Cerebellar cortex (tissue), 1 donor: ENCODE measurements around the gene SPECC1L.
A peak's percentile ranks its signal among the peaks of the same experiment; 100 is the strongest.

Experiments used
- DNase-seq: peaks from one replicate; pipeline ENCODE4 v3.0.0-alpha.2; 2015; ENCODE audit warnings: low spot score

Gene SPECC1L

DNA sequence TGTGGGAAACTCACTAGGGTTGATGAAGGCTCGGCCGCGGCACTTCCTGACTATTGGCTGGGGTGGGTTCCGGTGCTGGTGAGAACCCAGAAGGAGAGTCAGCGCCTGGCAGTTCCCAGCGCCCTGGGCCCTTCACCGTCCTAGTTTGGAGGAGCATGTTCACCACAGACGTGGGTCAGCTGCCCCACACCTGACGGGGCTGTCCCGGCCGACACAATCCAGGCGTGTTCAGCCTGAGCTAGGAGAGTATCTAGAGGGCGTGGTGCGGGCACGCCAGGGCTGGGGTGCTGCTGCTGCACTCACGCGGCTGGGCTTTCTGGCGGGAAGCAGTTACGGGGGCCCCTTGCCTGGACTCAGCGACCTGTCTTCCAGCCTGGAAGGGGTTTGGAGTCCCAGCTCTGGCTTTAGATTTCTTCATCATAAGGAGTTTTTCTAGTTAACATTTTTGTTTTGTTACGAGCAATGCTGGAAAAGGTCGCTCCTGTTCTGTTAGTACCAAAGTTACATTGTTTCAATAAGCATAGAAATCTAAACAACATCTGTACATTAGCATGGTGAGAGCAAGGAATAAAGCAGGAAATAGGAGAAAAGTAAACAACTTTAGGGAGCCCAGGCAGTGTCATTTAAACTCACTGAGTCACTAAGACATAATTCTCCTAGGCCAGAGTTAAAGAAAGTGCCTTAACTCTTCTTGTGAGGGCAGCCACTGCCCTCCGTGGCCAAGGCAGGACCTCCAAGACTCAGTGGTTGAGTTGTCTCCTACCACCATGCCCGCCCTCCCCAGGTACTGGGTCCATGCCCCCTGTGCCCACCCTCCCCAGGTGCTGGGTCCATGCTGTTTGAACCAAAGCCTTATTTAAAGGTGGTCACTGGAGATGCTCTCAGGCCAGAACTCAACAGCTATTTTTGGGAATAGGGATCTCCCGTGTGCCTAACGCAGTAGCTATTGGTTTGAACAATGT is 144.6 kb downstream of the SPECC1L start:
- DNase-seq = no peak

DNA sequence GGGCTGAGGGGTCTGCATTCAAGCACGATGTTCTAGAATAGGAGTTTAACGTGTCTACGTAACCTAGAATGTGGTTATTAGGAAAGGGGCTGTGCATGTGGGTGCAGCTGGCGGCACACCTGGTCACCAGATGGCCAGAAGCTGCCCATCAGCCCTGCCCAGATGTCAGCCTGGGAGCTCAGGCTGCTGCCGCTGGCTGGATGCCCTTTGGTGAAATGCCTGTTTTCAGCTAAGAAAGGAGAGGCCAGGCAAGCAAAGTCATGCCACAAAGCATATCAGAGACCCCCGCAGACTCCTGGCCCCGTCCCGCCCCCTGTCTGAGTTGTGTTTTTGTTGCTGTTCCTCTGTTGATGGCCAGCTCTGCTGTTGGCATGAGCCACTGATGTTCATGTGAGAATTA is 145.5 kb downstream of the SPECC1L start:
- no peak for DNase-seq

DNA sequence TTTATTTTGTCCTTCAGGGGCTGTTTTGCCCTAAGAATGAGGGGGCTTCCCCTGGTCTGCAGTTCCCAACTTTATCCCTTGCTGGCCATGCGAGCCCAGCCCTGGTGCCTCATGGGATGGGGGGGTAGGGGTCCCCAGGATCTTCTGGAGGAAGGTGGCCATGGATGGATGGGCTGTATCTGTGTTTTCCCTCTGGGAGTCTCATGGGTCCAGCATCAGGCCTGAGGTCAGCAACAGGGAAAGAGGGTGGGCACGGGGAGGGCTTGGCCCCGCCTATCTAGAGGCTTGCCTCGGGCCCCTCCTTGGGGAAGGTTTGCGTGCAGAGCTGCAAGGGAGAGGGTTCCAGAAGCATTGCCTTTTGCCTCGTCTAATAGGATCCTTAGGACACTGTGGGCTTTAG is 146.0 kb downstream of the SPECC1L start:
- DNase-seq = no peak

DNA sequence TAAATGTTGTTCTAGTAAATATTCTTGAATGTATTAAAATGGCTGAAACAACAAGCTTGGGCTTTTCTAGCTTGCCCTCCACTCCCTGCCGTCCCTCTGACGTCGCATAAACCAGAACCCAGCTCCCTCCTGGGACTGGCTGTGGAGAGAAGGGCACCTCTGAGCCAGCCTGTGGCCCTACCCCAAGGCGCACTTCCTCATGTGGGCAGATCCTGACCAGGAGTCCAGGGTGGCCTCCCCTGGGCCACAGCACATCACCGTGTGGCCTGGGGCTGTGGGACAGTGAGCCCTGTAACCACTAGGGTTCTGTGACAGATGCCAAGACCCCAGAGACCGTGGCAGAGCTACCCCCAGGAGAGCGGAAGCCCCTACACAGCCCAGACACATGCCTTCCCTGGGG is 146.6 kb downstream of the SPECC1L start:
- DNase-seq = no peak

DNA sequence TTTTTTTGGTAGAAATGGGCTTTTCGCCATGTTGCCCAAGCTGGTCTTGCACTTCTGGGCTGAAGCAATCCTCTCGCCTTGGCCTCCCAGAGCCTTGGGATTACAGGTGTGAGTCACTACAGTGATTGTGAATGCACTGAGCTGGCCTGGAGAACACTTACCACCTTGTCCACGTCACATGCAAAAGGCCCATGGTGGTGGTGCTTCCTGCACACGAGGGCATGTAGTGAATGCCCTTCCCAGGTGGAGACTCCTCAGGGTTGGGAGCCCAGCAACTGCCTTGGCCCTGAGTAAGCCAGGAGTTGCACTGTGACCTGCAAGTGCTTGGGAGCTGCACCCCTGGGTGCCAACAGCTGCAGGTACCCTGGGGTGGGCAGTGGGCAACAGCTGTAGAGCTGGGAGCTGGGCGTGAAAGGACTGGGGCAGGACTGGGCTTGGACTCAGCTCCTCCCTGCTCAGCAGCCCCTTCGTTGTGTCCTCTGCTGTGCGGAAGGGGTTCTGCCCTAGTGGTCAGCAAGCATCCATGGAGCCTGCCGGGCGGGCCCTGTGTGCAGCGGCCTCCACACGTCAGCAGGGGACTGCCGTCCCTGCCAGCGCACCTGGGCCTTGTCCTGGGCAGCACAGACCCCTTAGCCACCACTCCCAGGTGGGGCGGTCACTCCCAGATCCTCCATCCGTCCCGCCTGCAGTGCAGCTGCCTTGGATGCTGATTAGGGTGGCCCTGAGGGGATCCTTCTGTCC is 147.4 kb downstream of the SPECC1L start:
- no peak for DNase-seq

DNA sequence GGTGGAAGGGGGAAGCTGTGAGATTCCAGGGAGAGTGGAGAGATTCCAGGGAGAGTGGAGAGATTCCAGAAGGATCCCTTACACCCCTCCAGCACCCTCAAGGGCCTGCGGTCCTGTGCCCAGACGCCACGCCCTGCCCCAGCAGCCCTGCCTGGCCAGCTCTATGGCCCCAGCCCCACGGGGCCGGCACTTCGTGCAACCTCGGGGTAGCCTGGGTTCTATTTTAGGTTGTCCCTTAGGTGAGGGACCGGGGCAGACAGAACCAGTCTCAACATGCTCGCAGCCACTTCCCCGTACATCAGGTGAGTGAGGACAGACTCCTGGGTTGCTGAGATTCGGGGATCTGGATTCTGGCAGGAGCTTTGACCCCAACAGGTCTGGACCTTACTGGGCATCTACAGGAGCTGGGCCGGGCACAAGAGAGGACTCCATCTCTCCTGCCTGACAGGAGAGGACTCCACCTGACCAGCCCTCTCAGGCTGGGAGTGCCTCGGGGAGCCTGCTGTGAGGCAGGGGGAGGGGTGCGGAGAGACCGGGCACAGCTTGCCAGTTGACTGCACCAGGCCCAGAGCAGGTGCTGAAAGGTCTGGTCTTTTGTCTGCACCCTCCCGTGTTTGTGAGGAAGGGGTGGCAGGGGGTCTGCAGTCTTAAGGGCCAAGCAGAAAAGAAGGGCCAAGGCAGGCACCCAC is 148.3 kb downstream of the SPECC1L start:
- no peak for DNase-seq

DNA sequence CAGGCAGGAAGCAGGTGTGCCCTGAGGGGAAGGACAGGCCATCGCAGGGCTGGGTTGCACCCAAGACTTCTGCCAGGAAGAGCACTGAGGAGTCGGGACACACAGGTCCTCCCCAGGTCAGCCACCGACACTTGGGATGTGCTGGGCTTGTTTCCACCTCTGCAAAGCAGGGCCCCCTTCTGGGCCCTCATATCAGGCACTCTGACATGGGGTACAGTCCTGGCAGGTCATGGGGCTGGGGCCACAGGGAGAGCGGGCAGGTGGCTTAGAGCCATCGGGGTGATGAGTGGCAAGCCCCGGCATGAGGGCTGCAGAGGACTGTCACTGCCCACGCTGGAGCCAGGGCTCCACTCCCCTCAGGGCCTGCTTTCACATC is 148.8 kb downstream of the SPECC1L start:
- no peak for DNase-seq

DNA sequence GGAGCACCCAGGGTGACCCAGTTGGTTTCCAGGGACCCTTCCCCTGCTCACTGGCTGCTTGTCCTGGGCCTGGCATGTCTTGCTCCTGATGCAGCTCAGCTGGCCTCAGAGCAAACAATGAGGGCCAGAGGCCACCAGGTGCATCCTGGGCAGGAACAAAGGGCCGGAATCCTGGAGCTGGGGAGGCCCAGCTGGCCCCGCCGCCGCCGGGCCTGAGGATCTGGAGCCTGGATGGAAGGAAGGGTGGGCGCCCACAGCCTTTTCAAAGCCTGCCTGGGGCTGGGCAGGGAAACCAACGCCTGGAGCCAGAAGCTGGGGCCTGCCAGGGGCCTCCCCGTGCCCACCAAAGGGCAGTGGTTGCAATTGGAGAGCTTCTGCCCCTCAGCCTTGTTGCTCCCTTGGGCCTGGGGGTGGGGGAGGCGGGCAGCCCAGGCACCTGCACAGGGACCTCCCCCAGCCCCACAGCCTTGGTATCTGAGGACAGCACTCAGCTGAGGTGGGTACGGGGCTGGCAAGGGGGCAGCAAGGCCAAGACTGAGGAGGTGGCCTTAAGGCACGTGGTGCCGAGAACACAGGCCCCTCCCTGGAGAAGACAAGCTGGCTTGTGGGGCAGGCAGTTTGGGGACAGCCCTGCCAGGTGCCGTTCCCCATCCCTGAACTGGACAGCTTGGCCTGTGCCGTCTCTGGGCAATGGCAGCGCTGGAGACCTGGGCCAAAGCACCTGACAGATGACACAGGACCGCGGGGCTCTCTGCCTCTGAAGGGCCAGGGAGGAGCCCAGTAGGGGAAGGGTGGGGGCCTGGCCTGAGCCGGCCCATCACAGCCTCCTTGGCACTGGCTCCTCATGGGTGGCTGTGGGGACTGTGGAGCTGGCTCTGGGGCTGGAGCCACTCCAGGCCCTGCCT is 149.7 kb downstream of the SPECC1L start:
- no peak for DNase-seq

DNA sequence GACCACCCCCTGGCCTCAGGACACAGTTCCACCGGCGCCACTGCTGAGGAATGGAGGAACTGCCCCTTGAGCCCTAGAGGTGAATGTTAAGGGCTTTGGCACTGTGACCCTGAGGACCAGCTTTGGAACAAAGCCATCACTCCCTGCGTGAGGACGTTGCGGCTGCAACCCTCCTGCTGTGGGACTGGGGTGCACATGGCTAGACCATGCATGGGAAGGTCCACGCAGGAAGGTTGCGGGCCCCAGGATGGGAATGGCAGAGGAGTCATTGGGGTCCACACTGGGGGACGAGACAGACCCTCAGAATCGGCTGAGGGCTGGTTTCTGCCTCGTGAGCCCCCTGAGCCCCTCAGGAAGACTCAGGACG is 150.3 kb downstream of the SPECC1L start:
- no peak for DNase-seq

DNA sequence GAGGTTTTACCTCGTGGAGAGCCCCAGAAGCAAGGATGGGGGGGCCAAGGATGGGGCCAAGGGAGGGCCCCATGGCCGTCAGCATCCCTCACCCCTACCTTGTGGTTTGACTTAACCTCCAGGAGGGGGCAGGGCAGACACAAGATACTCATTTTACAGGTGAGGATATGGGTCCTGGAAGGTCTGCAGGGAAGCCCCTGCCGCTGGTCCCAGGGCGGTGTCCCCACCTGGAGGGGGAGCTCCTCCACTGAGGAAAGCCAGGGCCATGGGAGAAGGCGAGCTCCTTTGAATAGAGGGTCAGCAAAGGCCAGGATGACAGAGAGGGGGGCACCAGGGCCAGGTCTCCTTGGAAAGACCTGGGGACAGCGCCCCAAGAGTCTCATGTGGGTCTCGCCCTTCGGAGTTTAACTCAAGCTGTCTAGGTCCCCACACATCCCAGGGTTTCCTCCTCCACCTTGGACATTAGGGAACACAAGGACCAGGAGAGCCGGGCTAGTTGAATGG is 150.8 kb downstream of the SPECC1L start:
- DNase-seq = peak; percentile 38

DNA sequence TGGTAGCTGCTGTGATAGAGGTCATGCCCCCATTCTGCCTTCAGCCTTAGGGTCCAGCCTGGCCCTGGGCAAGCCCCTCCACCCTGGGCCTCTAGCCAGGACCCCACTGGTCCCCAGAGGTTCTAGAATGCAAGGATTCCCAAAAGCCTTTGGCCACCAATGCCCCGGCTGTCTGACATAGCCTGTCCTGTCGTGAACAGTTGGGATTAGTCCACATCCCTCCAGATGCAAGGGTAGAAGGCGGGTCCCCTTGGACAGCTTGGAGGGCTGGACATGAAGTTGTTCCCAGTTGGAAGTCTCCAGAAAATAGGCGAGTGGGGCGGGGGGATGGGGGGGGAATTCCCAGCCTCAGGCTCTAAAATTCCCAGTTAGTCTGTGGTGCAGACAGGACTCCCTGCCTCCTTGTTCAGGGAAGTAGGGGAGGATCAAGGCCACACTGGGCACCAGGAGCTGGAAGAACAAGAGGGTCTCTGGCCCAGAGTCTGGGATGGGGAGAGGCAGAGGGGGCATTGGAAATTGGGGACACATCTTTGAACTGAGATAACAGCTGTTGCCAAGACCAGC is 151.6 kb downstream of the SPECC1L start:
- no peak for DNase-seq

DNA sequence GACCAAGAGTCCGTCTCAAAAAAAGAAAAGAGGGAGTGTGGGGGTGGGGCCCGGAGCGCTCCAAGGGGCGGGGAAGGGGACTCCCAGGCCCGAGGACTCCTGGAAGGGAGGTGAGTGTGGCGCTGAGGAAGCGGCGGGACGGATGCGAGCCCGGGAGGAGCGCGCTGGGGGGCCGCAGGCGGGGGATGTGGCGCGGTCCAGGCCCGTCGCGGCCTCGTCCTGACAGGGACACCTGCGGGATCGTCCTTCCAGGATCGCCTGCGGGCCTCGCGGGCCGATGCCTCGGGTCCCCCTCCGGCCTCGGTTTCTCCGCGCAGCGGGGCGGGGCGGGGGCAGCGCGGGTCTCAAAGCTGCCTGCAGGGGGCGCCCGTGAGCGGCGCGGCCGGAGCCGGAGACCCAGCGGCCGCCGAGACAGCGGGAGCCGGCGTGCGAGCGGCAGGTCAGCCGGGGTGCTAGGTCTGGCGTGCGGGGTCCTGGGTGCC is 152.9 kb downstream of the SPECC1L start:
- DNase-seq = no peak

DNA sequence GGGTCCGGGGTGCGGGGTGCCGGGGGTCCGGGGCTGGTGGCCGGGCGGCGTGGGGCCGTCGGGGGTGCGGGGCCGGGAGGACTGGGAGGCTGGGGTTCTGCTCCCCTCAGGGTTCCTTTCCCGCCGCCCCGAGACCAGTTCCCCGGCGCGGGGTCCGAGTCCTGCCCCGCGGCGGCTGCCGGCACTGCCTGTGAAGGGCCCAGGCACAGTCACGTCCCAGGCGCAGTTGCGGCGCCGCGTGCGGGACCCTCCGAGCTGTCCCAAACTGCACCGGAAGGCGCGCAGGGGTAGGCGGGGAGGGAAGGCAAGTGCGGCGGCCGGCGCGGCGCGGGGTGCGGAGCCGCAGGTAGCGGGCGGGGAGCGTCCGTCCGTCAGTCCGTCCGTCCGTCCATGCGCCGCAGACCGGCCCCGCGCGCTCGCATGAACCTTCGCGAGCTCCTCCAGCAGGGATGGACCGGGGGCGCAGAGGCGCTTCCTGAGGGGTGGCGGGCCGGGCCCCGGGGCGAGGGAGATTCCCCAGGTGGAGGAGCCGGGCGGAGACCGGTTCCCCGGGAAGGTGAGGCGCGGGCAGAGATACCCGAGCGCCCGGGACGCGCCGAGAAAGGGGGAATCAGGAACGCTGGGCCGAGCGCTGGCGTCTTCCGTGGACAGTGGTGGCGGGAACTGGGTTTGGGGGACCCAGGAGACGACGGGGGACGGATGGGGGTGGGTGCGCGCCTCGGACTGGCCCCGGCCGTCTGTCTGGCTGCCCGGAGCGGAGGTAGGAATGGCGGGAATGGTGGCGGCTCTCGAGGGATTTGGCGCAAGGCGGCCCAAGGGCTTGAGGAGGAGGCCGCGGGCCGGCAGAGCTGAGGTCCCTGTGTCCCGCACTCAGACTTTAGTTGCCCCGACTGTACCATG is 153.6 kb downstream of the SPECC1L start:
- no peak for DNase-seq

DNA sequence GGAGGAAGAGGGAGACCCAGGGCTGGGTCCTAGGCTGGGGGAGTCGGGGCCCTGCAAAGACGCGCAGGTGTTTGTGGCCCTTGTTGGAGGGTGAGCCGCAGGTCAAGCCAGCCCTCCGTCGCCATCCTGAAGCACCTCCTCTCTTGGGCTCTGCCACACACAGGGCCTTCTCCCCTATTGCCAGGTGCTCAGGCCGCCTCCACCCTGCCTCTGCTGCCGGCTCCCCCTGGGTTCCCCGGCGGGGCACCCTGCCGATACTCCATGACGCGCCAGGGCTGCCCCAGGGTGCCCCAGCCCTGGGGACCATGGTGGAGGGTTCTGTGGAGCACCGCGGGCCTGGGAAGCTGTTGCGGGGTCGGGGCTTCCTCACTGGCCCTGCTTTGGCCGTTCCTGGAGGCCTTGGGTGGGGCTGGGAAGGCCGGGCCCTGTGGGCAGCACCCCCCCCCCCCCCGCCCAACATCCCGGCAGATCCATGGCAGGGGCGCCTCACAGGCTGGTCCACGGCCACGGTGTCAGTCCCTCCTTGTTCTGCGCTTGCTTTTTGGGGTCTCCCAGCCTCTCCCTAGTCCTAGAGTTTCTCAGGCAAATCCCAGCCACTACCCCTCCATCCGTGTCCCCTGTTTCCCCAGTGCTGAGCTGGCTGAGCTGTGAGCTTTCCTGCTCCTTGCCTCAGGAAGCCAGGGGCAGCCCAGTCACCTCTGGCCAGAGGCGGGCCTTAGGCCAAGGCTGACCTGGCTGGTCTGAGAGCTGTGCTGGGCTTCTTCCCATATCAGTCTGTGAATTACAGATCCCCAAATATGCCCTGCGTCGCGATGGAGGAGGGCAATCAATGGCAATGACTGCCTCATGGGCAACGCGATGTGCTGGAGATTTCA is 154.5 kb downstream of the SPECC1L start:
- no peak for DNase-seq

DNA sequence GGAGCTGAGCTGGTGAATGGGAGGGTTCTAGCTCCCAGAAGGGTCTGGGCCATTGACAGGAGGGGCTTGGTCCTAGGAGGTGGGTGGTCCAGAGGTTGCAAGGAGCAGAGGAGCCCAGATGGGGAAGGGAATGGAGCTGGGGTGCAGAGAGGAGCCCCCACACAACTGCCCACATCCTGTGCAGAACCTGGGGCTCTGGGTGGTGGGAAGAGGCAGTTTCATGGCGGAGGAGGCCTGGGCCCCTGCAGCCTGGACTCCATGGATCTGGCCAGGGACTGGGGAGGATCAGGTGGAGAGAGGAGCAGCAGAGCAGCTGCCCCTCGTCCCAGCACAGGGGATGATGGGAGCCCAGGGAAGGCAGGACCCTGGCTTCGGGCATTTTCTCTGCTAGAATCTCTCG is 155.8 kb downstream of the SPECC1L start:
- no peak for DNase-seq

DNA sequence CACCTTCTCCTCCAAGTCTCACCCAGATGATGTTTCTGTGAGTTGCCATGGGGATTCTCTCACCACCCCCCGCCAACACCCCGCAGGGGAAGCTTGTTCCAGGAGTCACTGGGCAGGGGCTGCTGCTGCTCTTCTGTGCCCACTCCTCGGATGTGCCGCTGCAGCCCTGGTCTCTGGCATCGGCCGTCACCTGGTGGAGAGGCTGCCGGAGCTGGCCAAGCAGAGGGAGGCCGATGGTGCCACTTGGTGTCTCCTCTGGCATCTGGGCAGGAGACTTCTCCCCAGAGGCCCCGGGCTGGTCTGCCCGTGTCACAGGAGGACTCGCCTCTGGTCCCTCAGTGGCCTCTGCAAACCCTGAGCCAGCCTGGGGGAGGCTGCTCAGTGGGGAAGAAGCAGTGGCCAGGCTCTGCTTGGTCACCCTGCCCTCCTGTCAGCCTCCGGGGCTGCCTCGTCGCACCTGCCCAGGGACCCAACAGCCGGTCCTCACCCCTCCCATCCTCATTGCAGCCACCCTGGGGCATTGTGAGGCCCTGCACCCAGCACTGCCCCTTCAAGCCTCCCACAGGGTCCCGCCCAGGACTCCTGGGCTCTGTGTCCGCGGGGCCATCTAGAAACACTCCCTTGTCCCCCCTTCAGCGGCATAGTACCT is 156.3 kb downstream of the SPECC1L start:
- DNase-seq = no peak

DNA sequence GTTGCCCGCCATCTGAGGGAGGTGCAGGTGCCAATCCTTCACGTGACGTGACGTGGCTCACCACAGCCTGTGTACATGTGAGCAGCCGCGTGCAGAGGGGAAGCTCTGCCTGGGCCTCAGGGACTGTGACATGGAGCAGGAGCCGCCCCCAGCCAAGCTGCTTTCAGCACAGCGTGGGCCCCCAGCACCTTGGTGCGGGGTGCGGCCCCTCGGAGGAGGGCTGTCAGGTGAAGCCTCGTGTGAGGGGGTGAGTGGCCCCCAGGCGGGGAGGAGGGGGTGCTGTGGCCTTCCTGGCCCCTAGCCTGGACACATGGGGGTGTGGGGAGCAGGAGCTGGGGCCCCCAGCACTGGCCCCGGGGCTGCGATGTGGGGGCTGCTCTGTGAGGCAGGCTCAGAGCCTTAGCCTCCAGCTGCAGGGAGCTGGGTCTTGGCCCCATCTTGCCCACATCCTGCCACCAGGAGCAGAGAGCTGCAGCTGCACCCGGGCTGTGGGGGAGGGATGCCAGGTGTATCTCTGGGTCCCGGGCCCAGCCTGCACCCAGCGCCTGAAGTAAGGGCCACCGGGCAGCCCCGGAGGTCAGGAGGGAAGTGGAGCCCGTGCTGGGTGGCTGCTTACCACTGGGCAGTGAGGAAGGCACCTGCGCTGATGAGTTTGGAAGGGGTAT is 157.0 kb downstream of the SPECC1L start, which contains the start of gene ADORA2A:
TSS of gene ADORA2A (plus strand) at position 100 of the 665 bp plus-strand sequence. CDS start 5,806 bp downstream, outside the sequence.
- no peak for DNase-seq
